Measurements from ENCODE around the gene AEN.
"Not testable (repeated sequence)": the region's sequence is repeated elsewhere in the genome, so short reads cannot be mapped to it uniquely, and the experiment has no call there.

Gene AEN

DNA sequence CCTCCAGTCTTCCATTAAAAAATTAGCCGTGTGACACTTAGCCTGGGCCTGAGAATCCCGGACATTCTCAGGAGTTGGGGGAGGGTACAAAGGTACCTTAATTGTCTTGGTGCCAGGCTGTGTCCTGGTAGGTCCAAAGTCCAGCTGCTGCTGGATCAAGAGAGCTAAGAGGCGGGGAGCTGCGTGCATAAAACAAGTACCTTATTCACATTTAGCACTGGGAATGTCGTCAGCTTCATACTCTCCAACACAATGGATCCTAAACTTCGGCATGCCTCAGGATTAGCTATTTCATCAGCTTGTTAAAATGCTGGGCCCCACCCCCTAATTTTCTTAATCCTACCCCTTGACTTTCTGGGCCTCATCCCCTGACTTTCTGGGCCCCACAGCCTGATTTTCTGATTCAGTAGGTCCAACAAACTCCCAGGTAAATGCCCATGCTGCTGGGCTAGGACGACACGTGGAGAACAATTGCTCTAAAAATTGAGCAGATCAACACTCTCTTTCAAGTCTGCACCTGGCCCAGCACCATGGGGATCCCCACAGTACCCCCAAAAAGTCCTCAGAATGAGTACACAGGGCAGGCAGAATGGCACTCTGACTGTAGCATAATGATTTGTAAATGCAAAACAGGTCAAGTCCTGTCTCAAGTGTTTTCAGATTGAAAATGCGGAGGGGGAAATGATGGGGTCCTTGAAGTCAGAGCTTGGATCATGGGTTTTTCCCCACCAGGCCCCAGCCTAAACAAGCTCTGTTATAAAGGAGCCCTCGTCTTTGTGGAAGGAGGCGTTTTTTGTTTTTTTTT, 5.6 kb upstream of the AEN start:
- no peak for DNase-seq

DNA sequence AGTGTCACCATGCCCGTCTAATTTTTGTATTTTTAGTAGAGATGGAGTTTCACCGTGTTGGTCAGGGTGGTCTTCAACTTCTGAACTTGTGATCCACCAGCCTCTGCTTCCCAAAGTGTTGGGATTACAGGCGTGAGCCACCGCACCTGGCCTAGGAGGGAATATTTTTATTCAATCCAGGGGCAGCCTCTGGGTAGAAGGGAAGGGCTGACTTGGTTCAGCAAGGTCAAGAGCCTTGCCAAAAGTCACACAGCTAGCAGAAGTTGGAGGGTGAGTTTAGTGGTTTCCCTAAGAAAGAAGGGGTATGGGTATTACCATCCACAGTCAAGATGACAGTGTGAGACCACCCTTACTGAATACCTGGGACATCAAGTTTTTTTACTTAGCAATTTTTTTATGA, 4.9 kb upstream of the AEN start:
- no peak for DNase-seq

DNA sequence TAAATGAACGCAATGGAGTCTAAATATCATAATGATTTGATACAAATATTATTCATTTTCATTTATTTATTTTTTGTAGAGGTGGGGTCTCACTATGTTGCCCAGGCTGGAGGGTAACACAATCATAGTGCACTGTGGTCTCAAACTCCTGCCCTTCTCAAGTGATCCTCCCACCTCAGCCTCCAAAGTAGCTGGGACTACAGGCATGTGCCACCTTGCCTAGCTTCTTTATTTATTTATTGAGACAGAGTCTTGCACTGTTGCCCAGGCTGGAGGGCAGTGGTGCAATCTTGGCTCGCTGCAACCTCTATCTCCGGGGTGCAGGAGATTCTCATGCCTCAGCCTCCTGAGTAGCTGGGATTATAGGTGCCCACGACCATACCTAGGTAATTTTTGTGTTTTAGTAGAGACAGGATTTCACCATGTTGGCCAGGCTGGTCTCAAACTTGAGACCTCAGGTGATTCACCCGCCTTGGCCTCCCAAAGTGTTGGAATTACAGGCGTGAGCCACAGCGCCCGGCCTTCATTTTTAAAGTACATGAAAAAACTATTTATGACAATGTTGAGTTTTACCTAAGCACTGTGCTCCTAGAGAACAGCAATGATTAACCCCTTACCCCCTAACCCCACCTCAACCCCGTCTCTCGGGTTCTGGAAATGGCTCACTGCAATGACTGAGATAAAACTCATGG, 4.0 kb upstream of the AEN start:
- no peak for DNase-seq

DNA sequence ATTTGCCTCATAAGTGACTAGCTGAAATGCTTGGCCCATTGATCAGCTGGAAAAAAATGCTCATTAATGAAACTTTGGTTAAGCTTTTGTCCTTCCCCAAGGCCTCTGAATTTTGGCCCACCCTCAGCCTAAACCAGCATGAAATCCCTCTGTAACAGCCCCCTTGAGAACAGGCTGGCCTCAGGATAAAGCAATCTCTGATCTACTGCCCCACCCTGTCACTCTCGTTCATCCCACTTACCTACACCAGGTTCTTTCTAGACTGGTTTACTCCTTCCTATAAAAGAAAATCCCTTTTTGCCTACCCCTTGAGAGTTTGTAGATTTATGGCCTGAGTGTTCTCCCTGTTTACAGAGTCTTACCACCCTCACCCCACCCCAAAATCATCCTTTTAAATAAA, 3.4 kb upstream of the AEN start:
- no peak for DNase-seq

DNA sequence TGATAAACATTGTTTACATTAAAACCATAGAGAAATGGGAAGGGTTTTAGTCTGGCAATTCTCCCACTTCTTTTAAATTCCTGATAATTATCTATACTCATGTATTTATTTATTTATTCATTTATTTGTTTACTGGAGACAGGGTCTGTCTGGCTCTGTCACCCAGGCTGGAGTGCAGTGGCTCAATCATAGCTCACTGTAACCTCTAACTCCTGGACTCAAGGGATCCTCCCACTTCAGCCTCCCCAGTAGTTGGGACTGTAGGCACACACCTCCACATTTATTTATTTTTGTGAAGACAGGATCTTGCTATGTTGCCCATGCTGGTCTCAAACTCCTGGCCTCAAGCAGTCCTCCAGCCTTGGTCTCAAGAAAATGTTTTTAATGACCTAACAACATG, 2.5 kb upstream of the AEN start:
- DNase-seq = no peak

DNA sequence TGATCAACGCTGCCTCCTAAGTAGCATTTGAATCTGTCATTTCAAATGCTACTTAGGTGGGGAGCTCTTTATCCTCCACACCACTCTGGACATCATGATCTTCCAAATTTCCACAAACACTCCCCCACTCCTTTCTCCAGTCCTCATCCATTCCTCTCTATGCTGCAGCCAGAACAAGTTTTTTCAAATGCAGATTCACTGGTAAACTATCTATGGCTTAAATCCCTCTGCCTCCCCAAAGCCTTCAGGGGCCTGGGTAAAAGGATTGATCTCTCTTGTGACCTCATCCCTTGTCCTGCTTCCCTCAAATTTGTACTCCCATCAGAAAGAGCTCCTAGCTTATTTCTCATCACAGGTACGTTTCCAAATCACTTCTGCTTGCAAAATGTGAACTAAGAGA, 1.3 kb upstream of the AEN start:
- no peak for DNase-seq

DNA sequence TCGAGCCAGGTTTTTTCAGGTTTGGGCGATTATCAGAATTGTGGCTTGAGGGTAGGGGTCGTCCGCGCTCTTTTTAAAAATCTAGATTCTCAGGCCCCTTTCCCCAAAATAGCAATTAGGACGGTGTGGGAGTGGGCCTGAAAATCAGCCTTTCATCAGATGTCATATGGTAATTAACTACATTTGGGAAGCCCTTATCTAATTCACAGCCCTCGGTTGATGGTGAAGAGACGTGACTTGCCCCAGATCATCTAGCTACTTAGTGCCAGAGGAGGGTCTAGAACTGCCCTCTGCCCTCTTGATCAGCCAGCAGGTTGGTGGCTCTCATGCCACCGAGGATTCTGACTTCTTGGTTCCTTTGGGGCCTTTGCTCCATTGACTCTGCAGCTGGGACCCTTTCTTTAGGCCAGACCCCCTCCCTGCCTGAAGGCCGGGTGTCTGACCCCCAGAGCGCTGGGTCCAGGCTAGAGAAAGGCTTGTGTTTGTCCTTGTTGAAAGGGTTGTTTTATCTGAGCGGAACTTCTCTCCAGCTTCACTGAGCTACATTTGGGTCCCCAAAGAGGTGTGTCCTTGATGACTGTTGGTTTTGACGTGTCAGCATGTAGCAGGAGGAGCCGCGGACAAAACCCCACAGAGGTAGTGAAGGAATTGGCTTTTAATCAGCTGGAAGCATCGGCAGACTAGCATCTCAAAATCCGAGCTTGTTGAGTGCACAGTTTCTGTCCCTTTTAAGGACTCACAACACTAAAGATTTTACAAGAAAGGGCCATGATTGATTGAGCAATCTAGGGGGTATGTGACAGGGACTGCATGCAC, 857 bp downstream of the AEN start:
- peak; percentile 39 to 52 for DNase-seq

DNA sequence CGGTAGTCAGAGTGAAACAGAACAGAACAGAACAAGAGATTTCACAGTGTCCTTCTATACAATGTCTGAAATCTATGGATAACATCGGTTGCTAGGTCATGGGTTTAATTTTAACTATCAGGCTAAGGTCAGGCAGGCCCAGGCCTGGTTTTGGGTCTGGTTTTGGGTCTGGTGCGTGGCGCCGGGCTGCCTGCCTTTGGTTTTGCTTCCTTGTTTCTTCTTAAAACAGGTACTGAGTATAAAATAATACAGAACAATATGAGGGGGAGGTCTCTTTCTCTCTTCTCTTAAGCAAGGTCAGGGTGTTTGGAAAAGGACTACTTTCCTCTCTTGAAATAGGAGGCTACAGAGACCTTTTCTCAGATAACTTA, 1.4 kb downstream of the AEN start:
- DNase-seq = no peak

DNA sequence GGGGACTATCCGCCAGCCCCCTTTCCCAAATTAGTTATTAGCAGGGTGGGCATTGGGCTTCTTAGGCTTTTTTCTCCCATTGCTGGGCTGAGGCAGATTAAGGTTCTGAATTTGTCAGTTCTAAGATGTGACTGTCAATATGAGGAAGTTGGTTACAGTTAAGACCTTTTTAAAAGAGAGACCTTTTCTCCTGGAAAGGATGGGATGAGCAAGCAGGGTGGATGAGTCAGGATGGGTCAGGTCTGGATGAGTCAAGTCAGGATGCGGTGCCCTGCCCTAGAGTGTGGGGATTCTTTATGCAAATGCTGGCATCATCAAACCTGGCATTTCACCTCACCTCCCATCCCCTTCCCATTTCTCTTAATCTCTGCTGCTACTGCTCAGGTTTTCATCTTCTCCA, 1.9 kb downstream of the AEN start:
- DNase-seq = peak; percentile 39 to 53

DNA sequence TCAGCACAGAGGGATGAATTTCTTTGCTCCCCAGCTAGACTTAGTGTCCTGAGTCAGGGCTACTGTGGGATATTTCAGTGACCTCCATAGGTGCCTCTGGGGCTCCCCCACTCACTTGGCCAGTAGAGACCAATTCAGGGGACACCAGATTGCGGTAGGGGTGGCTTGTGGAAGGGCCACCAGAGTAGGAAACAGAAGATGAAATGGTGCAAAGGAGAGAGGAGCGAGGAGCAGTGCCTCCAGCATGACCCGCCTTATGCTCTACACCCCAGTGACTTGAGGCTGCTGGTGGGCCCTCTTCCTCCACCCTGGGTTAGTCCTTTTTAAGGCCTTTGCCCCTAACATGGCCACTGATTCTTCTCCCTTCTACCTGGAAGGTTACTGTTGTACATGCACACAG, 2.5 kb downstream of the AEN start:
- DNase-seq = no peak

DNA sequence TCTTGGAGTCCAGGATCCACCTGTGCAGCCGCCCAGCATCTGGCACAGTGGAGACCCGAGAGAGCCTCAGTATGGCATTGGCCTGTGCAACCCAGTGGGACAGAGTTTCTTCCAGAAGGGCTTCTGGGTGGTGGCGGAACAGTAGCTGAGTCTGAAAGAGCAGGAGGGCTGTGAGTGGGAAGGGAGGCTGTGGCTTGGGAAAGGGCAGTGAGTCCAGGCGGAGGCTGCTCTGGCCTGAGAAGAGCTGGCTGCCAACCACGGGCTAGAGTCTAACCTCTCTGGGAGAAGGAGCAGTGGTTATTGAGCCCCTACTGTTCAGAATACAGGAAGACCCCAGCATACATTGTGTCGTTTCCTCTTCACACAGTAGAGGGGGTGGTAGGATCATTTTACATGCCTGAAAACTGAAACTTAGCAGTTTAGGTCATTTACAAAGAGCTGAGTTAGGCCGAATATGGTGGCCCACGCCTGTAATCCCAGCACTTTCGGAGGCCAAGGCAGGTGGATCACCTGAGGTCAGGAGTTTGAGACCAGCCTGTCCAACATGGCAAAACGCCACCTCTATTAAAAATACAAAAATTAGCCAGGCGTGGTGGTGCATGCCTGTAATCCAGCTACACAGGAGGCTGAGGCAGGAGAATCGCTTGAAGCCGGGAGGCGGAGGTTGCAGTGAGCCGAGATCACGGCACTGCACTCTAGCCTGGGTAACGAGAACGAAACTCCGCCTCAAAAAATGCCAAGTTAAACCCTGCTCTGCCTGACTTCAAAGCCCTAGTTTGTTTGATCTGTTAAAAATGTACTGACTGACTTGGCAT, 3.2 kb downstream of the AEN start:
- DNase-seq = peak in 1 of 2 experiments; percentile 28

DNA sequence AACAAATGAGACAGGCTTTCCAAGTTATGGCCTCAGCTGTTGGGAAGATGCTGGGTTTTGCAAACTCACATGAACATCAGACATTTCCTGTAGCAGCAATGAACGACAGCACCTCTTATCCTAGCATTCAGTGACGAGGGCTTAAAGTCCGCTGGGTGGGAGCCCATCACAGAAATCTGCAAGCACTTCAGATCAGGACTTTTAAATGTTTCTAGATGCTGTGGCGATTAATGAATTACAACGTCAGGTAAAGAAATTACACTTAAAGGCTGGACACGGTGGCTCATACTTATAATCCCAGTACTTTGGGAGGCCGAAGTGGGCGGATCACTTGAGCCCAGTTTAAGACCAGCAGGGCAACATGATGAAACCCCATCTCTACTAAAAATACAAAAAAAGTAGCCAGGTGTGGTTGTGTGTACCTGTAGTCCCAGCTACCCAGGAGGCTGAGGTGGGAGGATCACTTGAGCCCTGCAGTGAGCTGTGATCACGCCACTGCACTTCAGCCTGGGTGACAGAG, 3.9 kb downstream of the AEN start:
- DNase-seq = no peak

DNA sequence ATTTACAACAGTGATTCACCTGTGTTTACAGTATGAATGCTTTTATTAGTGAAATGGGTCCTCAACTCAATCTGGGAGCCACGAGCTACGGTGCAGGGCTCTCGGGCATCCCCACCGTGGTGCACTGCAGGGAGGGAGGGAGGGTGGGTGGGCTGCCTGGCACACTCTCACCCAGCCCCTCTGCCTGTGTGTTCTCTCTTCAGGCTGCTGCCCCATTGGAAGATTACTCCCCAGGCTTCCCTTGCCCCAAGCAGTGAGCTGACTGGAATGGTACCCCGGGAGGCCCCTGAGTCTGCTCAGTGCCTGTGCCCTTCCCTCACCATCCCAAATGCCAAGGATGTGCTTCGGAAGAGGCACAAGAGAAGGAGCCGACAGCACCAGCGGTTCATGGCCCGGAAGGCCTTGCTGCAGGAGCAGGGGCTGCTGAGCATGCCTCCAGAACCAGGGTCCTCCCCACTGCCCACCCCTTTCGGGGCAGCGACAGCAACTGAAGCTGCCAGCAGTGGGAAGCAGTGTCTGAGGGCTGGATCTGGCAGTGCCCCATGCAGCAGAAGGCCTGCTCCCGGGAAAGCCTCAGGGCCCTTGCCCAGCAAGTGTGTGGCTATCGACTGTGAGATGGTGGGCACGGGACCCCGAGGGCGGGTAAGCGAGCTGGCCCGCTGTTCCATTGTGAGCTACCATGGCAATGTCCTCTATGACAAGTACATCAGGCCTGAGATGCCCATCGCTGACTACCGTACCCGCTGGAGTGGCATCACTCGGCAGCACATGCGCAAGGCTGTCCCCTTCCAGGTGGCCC, 5.0 kb downstream of the AEN start:
- no peak for DNase-seq

DNA sequence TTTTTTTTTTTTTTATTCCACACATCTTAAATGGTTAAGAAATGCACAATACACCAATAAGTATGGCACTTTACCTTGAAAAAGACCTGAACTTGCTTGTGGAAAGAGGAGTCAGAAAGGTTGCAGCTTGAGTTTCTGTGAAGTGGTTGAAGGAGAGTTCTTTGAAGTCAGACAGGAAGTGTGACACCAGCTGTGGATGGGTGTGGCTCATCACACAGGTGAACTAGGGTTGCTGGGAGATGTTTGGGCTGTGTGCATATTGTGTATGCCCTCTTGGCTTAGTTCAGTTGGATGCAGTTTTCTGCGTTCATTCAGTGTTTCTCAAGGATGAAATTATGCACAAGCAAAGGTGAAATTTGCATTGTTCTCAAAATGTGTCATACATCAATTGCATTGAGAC, 6.3 kb downstream of the AEN start:
- peak; percentile 55 to 60 for DNase-seq

DNA sequence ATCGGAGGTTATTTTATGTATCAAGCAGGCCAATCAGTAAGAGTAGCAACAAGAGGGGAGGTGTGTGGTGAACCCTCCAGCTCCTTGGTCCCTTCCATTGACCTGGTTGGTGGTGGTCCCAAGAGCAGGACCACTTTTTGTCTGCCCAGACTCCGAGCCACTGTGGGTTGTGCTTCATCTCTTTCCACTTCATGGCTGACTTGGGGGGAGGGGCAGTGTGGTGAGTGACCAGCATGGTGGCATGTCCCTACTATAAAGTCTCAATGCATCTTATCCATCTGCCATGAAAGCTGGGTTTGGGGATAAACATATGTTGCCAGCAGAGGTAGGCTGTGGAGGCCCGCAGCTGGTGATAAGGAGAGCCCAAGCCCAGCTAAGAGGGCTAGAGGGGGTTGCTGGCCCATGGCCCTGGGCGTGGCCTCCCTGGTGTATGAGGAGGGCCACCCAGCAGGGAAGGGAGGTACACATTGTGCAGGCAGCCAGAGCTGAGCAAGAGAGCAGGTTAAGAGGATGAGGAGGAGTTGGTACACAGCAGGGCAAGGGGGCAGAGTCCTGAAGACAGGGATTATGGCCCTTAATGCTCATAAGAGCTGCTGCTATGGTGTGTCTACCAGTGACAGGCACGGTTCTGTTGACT, 7.0 kb downstream of the AEN start:
- no peak for DNase-seq

DNA sequence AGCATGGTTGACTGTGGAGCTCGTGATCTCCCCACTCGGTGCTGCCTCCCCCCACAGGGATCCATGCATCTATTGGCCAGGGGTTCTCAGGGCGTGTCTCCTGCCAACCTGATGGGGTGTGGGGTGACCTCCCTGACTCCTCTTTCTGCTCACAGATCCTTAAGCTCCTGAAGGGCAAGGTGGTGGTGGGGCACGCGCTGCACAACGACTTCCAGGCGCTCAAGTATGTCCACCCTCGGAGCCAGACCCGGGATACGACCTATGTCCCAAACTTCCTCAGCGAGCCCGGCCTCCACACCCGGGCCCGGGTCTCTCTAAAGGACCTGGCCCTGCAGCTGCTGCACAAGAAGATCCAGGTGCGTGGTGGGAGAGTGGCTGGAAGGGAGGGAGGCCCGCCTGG, 7.9 kb downstream of the AEN start:
- DNase-seq = no peak

DNA sequence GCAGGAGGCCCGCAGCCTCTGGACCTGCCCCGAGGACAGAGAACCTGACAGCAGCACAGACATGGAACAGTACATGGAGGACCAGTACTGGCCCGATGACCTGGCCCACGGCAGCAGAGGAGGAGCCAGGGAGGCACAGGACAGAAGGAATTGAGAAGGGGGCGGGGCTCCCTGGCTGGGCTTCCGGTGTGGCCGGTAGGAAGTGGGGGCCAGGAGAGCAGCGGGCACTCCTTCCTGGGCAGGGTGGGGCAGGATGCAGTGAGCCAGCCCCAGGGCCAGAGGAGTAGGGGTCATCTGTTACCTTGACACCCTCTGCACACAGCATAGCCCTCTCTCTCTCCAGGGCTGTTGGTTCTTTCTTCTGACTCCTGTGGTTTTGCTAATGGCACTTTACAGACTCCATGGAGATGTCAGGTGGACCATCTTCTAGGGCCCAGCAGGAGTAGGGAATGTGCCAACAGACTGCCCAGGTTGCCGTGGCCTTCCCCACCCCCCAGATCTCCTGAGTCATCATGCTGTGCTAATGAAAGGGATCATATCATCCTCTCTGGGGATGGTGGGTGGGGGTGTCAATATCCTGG, 9.1 kb downstream of the AEN start:
- DNase-seq = no peak

DNA sequence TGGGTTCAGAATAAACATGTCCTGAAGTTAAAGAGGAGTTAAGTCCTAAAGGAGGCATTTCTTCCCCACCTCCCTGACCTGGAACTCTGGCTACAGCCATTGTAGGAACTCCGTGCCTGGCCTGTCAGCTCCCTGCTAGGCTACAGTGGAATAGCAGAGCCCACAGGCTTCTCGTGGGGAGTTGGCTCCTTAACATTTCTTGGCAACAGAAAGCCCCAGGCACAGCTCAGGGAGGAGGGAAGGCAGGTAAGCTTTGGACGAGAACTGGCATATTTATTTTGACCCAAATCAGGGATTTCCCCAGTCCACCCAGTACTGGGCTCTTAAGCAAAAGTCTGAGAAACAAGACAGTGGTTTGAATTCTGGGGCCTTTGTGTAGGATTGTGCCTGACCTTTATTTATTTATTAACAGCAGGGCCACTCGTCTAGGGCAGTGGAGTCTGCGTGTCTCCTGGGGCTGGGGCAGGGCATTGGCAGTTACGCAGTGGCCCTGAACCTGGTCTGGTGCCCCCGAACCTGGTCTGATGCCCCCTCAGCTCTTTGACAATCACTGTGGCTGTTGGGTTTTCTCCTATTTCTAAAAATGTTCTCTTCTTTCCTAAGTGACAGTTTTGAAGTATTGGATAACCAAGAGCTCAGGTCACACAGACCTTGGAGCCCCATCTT, 9.8 kb downstream of the AEN start:
- no peak for DNase-seq

DNA sequence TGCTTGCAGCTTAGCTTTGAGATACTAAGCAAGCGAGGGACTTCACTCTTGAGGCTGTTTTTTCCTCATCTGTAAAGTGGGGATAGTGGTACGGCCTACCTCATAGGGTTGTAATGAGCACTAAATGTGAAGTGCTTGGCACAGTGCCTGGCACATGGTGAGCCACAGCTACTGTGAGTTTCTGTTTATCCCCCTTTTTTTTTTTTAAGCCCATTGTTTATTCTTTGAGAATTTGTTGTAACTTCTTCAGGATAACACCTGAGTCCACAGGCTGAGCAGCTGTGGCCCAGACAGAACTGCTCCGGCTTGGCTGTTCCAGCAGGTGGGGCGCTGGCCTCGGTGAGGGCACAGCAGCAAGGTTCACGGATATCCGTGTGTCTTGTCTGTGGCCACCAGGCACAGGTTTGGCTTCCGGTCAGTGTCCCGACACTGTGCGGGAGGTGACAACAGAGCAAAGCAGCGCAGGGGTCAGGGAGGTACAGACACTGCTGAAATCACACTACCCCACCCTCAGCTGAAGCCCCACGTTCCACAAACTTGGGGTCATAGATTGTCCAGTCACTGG, 10.4 kb downstream of the AEN start:
- DNase-seq = no peak

DNA sequence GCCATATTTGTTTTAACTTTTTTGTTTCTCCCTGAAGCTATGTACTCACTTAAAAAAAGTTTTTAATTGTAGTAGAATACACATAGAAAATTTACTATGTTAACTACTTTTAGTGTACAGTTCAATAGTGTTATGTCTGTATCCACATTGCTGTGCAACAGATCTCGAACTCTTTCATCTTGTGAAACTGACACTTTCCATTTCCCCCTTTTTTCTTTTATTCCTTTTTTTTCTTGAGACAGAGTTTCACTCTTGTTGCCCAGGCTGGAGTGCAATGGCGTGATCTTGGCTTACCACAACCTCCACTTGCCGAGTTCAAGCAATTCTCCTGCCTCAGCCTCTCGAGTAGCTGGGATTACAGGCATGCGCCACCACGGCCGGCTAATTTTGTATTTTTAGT, 11.7 kb downstream of the AEN start:
- DNase-seq = not testable (repeated sequence)

Data from activated CD4-positive, alpha-beta T cell treated with anti-CD3 and anti-CD28 coated beads, Interleukin-2, amount 50 U/mL, for 4 hours (primary cell).